Trophoblast cell (in vitro differentiated cells and primary cell): ENCODE results near the gene MUC12.

Experiments
- DNase-seq, 2 donors: peaks; one replicate each; pipeline ENCODE4 v3.0.0-alpha.2; 2016
- H2AFZ ChIP-seq: 2 replicates; pipeline ENCODE4 v1.6.1; 2013; ENCODE audit warnings: low read length, moderate library complexity, mild to moderate bottlenecking; ENCODE audit not compliant: insufficient read depth, poor library complexity
- H2AK5ac ChIP-seq: 2 replicates; pipeline ENCODE4 v1.6.1; 2013; ENCODE audit warnings: mild to moderate bottlenecking, low read length
- H2BK120ac ChIP-seq: 2 replicates; pipeline ENCODE4 v1.6.1; 2013; ENCODE audit warnings: low read length, mild to moderate bottlenecking, moderate library complexity; ENCODE audit not compliant: insufficient read depth, poor library complexity
- H2BK12ac ChIP-seq: 2 replicates; pipeline ENCODE4 v1.6.1; 2013; ENCODE audit warnings: mild to moderate bottlenecking, low read length, moderate library complexity
- H2BK5ac ChIP-seq: 2 replicates; pipeline ENCODE4 v1.6.1; 2013; ENCODE audit warnings: low read length, low read depth, moderate library complexity, mild to moderate bottlenecking; ENCODE audit not compliant: poor library complexity
- H3K14ac ChIP-seq: 2 replicates; pipeline ENCODE4 v1.6.1; 2013; ENCODE audit warnings: mild to moderate bottlenecking, low read length
- H3K18ac ChIP-seq: 2 replicates; pipeline ENCODE4 v1.6.1; 2013; ENCODE audit warnings: mild to moderate bottlenecking, low read length
- H3K23ac ChIP-seq: 2 replicates; pipeline ENCODE4 v1.6.1; 2013; ENCODE audit warnings: low read length
- H3K27ac ChIP-seq: 2 replicates; pipeline ENCODE4 v1.5.1; 2013; ENCODE audit warnings: low read depth, mild to moderate bottlenecking, inconsistent platforms, low read length, moderate library complexity
- H3K27me3 ChIP-seq: 2 replicates; pipeline ENCODE4 v1.6.1; 2013; ENCODE audit warnings: inconsistent platforms, mild to moderate bottlenecking, low read length, moderate library complexity; ENCODE audit not compliant: insufficient read depth
- H3K36me3 ChIP-seq, 2 experiments: 1 replicate in 1 of 2; 2 replicates in 1 of 2; pipeline ENCODE4 v1.6.1; 2013; ENCODE audit warnings: low read length in 2 of 2, mild to moderate bottlenecking in 2 of 2, moderate library complexity in 1 of 2; ENCODE audit not compliant: insufficient read depth in 2 of 2, control insufficient read depth in 1 of 2
- H3K4ac ChIP-seq: 2 replicates; pipeline ENCODE4 v1.6.1; 2013; ENCODE audit warnings: low read depth, mild to moderate bottlenecking, low read length, moderate library complexity
- H3K4me1 ChIP-seq, 2 experiments: 1 replicate in 1 of 2; 2 replicates in 1 of 2; pipeline ENCODE4 v1.6.1; 2013; ENCODE audit warnings: low read length in 2 of 2, mild to moderate bottlenecking in 2 of 2, moderate library complexity in 1 of 2; ENCODE audit not compliant: insufficient read depth in 2 of 2, control insufficient read depth in 1 of 2
- H3K4me2 ChIP-seq: 2 replicates; pipeline ENCODE4 v1.6.1; 2013; ENCODE audit warnings: inconsistent platforms, mild to moderate bottlenecking, low read length, moderate library complexity
- H3K4me3 ChIP-seq: 2 replicates; pipeline ENCODE4 v1.5.1; 2013; ENCODE audit warnings: mild to moderate bottlenecking, low read depth, low read length, inconsistent platforms
- H3K79me1 ChIP-seq: one replicate; pipeline ENCODE4 v1.6.1; 2013; ENCODE audit warnings: low read length
- H3K79me2 ChIP-seq: 2 replicates; pipeline ENCODE4 v1.6.1; 2013; ENCODE audit warnings: low read length, mild to moderate bottlenecking; ENCODE audit not compliant: control insufficient read depth, insufficient read depth, poor library complexity
- H3K9ac ChIP-seq: 2 replicates; pipeline ENCODE4 v1.6.1; 2013; ENCODE audit warnings: mild to moderate bottlenecking, low read length
- H3K9me3 ChIP-seq: 2 replicates; pipeline ENCODE4 v1.6.1; 2013; ENCODE audit warnings: low read depth, mild to moderate bottlenecking, control low read depth, inconsistent platforms, low read length; ENCODE audit not compliant: insufficient read depth
- H4K12ac ChIP-seq: 2 replicates; pipeline ENCODE4 v1.6.1; 2013; ENCODE audit warnings: low read depth, mild to moderate bottlenecking, low read length, moderate library complexity
- H4K8ac ChIP-seq: 2 replicates; pipeline ENCODE4 v1.6.1; 2013; ENCODE audit warnings: low read depth, mild to moderate bottlenecking, low read length, moderate library complexity
- H4K91ac ChIP-seq: one replicate; pipeline ENCODE4 v1.6.1; 2013; ENCODE audit warnings: low read depth, mild to moderate bottlenecking, low read length, moderate library complexity
- WGBS: extraction: QIAGEN DNeasy Blood & Tissue Kit; methylation state at CpG from one replicate; pipeline ENCODE4 v1.1.7; 2013; ENCODE audit warnings: missing lambda C conversion rate; ENCODE audit not compliant: insufficient read length, insufficient coverage; ENCODE audit errors: extremely low coverage; 5-methylcytosine and 5-hydroxymethylcytosine counted together

Gene MUC12

DNA sequence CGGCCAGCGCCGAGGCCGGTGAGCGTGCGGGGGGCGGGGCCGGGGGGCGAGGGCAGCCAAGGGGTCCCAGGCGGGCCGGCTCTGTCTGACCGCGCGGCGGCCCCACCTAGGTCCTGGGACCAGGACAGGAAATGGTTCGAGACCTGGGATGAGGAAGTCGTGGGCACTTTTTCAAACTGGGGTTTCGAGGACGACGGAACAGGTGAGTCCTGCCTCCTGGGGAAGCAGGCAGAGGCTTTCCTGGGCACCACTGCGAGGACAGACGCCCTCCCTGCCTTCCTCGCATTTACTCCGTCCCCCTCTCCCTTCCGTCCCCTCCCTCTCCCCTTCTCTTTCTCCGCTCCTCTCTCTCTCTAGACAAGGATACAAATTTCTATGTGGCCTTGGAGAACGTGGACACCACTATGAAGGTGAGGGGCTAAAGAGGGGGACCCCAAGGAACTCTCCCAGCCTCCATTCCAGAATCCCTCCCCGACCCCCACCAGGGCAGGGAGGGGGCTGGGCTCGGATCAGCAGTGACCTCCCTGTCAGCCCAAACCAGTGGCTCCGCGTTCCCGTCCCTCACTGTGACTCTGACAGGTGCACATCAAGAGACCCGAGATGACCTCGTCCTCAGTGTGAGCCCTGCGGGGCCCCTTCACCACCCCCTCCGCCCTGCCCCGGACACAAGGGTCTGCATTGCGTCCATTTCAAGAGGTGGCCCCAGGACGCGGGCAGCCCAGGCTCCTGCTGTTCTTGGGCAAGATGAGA is 2.6 kb upstream of the MUC12 start:
- Histone ChIP-seq H2BK5ac (no peak overlapping the region), H3K14ac (no peak overlapping the region), H2BK120ac (no peak overlapping the region), H3K4me3 (peak overlapping the region; percentile 38), H3K4me2 (peak overlapping the region; percentile 37), H3K27ac (no peak overlapping the region), H3K4ac (no peak overlapping the region), H3K36me3 (no peaks in the 10 kb centered on the region), H2AFZ (no peak overlapping the region), H4K8ac (peak overlapping the region; percentile 23), H2AK5ac (no peak overlapping the region), H2BK12ac (no peak overlapping the region), H4K12ac (no peak overlapping the region), H3K4me1 (peaks cover 4 to 16% of the 10 kb centered on the region in 2 experiments), H3K23ac (no peak overlapping the region), H3K9me3 (peaks cover 1% of the 10 kb centered on the region), H3K27me3 (peaks cover 3% of the 10 kb centered on the region), H3K79me2 (no peaks in the 10 kb centered on the region), H3K9ac (no peak overlapping the region), H3K79me1 (no peaks in the 10 kb centered on the region), H3K18ac (no peak overlapping the region), H4K91ac (no peak overlapping the region)
- no CpG with 5 or more reads among the region's 40 CpGs for WGBS
- no peak for DNase-seq

- Histone ChIP-seq H2BK12ac (no peak overlapping the region), H3K27ac (no peak overlapping the region), H3K14ac (no peak overlapping the region), H2AK5ac (no peak overlapping the region), H3K36me3 (no peaks in the 10 kb centered on the region), H4K12ac (no peak overlapping the region), H3K4me3 (no peak overlapping the region), H4K91ac (no peak overlapping the region), H2BK120ac (no peak overlapping the region), H3K9ac (no peak overlapping the region), H3K79me2 (no peaks in the 10 kb centered on the region), H3K4ac (no peak overlapping the region), H3K23ac (no peak overlapping the region), H3K9me3 (peaks cover 1% of the 10 kb centered on the region), H3K4me2 (no peak overlapping the region), H3K79me1 (no peaks in the 10 kb centered on the region), H4K8ac (no peak overlapping the region), H3K18ac (no peak overlapping the region), H2BK5ac (no peak overlapping the region), H2AFZ (no peak overlapping the region), H3K27me3 (peaks cover 3% of the 10 kb centered on the region), H3K4me1 (peaks cover 4 to 16% of the 10 kb centered on the region in 2 experiments)
- peak in 1 of 2 donors; percentile 56 for DNase-seq
- no CpG with 5 or more reads among the region's 13 CpGs for whole genome bisulfite sequencing
Observed at GRCh38 chr7:100967292-100967863, 2.0 kb upstream of the MUC12 start.

DNA sequence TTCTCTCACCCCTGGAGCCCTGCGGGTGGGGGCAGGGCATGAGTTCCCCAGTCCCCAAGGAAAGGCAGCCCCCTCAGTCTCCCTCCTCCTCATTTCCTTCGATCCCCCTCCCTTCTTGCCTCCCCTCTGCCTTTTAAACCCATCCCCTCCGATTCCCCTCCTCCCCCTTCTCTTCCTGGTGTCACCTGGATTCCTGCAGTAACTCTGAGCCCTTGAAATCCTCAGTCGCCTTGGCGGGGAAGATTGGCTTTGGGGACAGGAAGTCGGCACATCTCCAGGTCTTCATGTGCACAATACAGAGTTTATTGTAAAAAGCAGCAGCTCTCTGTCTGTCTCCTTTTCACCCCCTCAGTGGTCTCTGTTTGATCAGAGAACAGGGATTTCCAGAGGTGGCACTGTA is 1.3 kb upstream of the MUC12 start:
- H3K4me3 ChIP-seq = no peak overlapping the region
- no peaks in the 10 kb centered on the region for H3K79me1 ChIP-seq
- no peak for DNase-seq
- no peak overlapping the region for H3K18ac ChIP-seq
- no peak overlapping the region for H2BK120ac ChIP-seq
- H3K27ac ChIP-seq = no peak overlapping the region
- no peak overlapping the region for H4K91ac ChIP-seq
- no peak overlapping the region for H3K4me2 ChIP-seq
- H3K4ac ChIP-seq = no peak overlapping the region
- H4K12ac ChIP-seq = no peak overlapping the region
- H3K79me2 ChIP-seq = no peaks in the 10 kb centered on the region
- H2BK12ac ChIP-seq = no peak overlapping the region
- H3K9me3 ChIP-seq = peaks cover 1% of the 10 kb centered on the region
- no peak overlapping the region for H3K9ac ChIP-seq
- peaks cover 3% of the 10 kb centered on the region for H3K27me3 ChIP-seq
- no peak overlapping the region for H3K23ac ChIP-seq
- H2AK5ac ChIP-seq = no peak overlapping the region
- H2AFZ ChIP-seq = no peak overlapping the region
- no peak overlapping the region for H3K14ac ChIP-seq
- H4K8ac ChIP-seq = no peak overlapping the region
- no peak overlapping the region for H2BK5ac ChIP-seq
- H3K36me3 ChIP-seq = no peaks in the 10 kb centered on the region
- no CpG with 5 or more reads among the region's 6 CpGs for WGBS
- H3K4me1 ChIP-seq = peaks cover 4 to 16% of the 10 kb centered on the region in 2 experiments

DNA sequence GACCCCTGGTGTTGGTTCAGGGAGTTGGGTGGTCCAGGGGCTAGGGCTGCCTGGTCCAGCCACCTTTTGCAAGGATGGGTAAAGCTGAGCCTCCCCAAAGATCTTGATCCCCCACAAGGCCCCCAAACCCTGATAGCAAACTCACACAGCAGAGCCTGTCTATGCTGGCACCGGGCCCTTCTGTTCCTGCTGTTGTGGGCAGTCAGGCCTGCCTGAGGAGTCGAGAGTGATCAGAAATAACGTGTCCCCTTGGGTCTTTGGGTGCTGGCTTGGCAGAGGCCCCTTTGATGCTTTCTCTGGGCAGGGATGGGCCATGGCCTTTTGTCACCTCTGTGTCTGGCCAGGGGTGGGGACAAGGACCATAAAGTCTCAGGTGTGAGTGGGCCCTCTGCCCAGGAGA is 715 bp upstream of the MUC12 start:
- H2BK12ac ChIP-seq = no peak overlapping the region
- H2AK5ac ChIP-seq = no peak overlapping the region
- H3K4me3 ChIP-seq = no peak overlapping the region
- no peak overlapping the region for H3K27ac ChIP-seq
- H3K4ac ChIP-seq = no peak overlapping the region
- DNase-seq = no peak
- H3K27me3 ChIP-seq = peaks cover 3% of the 10 kb centered on the region
- no peak overlapping the region for H3K23ac ChIP-seq
- no peak overlapping the region for H2BK5ac ChIP-seq
- H3K36me3 ChIP-seq = no peaks in the 10 kb centered on the region
- H3K14ac ChIP-seq = no peak overlapping the region
- peaks cover 4 to 16% of the 10 kb centered on the region in 2 experiments for H3K4me1 ChIP-seq
- no peak overlapping the region for H4K8ac ChIP-seq
- H3K79me2 ChIP-seq = no peaks in the 10 kb centered on the region
- peaks cover 1% of the 10 kb centered on the region for H3K9me3 ChIP-seq
- H2BK120ac ChIP-seq = no peak overlapping the region
- H3K9ac ChIP-seq = no peak overlapping the region
- H3K4me2 ChIP-seq = no peak overlapping the region
- no peak overlapping the region for H2AFZ ChIP-seq
- H4K12ac ChIP-seq = no peak overlapping the region
- no peaks in the 10 kb centered on the region for H3K79me1 ChIP-seq
- no peak overlapping the region for H4K91ac ChIP-seq
- WGBS = no CpG with 5 or more reads among the region's 3 CpGs
- H3K18ac ChIP-seq = no peak overlapping the region
